ENCODE measurements around the gene RNU6-7.

Gene RNU6-7

GRCh38 chr14:32251530-32251929 lies 49.7 kb downstream of the RNU6-7 start:
- DNase-seq (ENCODE audit: low spot score in 2 of 2), result no peak
- Histone ChIP-seq H3K4me1 (peaks cover 3% of the 10 kb centered on the region), H3K4me3 (no peak overlapping the region), H3K9me3 (no peaks in the 10 kb centered on the region), H3K36me3 (replicated peaks) (no peaks in the 10 kb centered on the region), H3K27me3 (ENCODE audit: low read depth) (no peaks in the 10 kb centered on the region)
- in situ Hi-C loops (cut with MboI; ENCODE audit: low sequenced_read_pairs), result loop anchor here (10.0 to 25.0 kb wide), 3 partner anchors 223 to 739 kb away; no protein-coding TSS in a partner anchor

Measured in HAP-1 (cell line).